Left hindlimb (tissue), 1 donor: ENCODE measurements around the gene PLCL1.

Source experiments
- DNase-seq: peaks from one replicate; pipeline ENCODE4 v3.0.0-alpha.2; 2018

Gene PLCL1

DNA sequence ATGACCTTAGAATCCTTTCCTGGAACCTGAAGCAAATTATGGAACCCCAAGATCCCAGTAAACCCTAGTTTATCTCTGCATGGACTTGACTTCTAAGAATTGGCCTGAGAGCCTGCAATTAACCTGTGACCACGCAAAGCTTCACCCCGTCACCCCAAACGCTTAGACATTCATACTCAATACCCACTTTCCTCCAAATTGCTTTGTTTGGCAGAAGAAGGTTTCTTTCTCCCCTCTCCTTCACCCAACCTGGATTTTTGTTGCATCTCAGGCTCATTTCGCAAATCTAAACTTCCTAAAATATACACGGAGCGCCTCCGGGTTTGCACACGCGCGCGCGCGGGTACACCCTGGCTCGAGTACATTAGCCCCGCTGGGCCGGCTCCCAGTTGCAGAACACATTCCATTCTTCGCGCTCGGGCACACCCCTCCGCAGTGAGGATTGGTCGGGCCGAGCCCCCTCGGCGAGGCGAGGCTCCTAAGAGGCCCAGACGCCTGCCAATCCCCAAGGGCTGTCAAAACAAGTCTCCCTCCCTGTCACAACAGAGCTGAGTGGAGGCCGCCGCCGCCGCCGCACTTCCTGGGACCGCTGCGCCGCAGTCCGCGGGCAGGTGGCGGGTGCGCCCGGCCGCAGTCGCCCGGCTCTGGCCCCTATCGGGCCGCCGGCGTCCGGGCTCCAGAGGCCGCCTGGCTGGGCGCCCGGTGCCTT is at the start of gene PLCL1:
TSS of gene PLCL1 (plus strand) at position 545 of the 709 bp plus-strand sequence.
- peak; percentile 91 for DNase-seq

DNA sequence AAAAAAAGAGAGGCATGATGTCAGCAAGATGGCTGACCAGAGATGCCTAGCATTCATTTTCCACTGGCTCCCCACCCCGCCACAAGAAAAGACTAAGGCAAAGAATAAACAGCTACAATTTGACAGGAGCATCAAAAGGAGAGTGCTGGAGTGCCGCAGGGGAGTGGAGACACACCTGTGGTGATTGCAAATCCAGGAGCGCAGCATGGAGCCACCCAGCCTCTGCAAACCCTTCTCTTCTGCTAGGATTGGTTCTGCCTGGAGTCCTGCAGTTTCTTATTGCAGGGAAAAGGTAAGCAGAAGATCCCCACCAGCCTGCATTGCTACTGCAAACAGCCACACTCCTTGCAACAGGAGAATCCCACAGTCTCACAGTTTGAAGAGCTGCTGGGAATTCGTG is 45.4 kb upstream of the PLCL1 start:
- no peak for DNase-seq

DNA sequence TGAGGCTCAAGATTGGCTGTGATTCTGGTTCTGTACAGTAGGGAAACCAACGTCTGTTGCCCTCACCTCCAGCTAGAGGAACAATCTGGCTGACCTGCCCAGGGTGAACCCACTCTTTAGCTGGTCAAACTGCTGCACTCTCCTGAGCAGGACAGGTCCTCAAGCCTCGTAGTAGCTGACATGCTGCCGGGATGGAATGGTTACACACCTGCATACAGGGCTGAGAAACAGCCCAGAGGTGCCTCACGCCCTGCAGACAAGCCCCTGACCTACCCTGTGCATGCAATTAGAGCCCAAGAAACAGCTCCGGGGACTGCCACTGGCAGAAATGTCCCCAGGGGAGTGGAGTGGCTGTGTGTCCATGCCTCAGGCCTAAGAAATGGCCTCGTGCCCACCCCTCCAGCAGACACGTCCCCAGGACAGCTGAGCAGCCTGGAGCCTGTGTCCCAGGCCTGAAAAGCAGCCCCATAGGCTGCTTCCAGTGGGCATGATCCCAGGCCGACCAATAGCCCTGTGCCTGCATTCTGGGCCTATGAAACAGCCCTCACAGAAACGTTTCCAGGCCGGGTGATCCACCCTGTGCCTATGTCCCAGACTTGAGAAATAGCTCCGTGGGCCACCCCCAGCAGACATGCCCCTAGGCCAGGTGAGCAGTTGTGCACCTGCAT is 44.6 kb upstream of the PLCL1 start:
- DNase-seq = no peak

DNA sequence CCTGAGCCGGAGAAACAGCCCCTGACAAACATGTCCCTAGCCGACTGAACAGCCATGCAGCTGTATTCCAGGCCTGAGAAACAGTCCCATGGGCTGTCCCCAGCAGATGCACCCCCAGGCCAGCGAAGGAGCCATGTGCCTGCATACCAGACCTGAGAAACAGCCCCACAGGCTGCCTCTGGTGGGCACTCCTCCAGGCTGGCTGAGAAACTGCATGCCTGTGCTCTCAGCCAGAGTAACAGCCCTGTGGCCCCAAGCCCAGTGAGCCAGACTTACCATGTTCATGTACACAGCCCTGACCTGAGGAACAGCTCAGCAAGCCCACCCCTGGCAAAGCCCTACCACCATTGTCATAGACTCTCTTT is 44.1 kb upstream of the PLCL1 start:
- no peak for DNase-seq

DNA sequence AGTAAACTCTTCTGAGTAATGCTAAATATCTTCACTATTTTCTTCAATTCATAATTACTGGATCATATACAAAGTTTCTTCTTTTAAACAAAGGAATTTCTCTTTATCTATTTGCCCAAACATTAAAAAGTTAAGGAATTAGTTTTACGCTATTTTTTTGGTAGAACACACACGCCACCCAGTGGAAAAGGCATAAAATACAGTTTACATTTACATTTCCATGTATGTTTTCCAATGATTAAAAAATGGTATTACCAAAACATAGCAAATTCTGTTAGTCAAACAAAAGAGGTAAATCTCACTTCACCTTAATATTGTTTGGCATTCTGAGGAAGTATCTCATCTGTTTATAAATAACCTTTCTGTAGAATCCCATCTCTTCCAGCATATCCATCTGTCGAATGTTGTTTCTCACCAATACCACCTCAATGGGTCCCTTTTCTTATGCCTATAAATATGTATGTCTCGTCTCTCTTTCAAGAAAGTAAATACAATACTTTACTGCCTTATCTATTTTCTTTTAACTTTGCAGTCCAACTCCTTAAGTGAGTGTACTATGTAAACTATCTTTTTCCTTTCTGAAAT is 26.5 kb upstream of the PLCL1 start:
- DNase-seq = no peak

DNA sequence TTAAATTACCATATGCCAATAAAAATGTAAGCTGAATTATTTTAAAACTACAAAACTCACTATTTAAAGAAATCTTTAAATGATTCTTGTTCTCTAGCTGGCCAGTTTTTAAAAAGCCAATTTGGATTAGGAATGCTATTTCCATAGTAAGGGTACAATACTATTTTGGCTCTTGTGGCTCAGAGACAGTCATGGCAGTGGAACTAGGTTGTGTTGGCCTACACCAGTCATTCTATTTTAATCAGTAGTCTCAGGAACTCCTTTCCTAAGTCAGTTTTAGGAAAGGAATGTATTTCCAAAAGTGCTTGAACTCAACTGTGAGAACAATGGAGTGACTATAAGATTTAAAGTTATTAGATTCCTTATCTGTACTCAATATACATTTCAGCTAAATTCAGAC is 25.1 kb upstream of the PLCL1 start:
- DNase-seq = no peak

DNA sequence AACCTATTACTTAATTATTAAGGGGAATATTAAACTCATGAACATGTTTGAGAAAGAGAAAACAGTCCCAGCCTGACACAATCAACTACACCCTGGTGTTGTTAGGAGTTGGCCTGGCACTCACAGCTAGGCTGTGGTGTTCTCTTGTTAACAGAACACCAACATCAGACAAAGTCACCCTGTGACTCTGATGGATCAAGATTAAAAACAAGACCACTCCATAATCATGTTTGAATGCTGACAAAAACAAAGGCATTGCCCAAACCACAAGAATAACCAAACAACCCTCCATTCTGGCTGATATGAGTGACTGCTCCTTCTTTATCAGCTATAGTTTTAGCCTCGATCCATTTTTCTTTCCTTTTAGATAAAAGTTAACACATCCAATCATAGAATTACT is 22.3 kb upstream of the PLCL1 start:
- no peak for DNase-seq

DNA sequence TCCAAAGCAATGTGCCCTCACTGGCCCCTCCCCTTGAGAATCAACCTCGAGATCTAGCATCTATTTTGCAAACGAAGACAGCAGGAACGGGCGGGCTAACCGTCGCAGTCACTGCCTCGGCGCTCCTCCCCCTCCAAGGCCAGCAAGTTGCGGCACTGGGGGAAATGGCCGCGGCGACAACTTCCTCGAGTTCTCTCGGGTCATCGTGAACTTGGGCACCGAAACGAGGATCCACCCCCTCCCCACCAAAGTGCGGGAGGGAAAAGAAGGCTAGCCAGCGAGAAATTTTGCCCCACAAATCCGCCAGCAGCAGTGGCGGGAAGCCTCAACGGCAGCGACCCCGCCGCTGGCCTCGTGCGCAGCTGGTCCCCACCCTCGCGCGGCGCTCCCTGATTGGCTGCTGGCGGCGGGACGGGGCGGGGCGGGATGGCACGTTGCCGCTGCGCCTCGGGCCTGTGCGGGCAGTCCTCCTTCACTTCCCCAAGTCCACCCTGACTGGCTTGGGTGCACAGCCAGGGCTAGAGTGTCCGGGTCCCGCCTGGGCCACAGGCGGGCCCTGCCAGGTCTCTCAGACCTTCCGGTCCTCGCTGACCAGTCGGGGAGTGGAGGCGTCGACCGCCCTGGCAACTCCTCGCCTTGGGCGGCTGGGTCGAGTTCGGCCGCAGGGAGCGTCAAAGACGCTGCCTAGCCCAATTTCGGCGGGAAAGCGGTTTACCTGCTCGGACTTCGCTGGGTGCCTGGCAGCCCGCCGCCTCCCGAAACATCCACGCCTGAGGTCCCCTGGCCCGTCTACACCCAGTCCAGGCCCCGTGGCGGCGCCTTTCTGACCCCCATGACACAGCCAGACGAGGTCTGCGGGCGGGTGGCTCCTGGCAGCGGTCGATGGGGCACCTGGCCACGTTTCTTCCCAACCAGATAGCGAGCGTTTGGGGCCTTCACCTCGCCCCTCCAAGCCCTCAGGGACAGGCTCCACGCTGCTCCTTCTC is 19.1 kb upstream of the PLCL1 start, which contains the start of gene BOLL:
TSS of gene BOLL (minus strand) at position 364 of the 986 bp plus-strand sequence. CDS start 3,469 bp downstream, outside the sequence.
- DNase-seq = peak; percentile 26

DNA sequence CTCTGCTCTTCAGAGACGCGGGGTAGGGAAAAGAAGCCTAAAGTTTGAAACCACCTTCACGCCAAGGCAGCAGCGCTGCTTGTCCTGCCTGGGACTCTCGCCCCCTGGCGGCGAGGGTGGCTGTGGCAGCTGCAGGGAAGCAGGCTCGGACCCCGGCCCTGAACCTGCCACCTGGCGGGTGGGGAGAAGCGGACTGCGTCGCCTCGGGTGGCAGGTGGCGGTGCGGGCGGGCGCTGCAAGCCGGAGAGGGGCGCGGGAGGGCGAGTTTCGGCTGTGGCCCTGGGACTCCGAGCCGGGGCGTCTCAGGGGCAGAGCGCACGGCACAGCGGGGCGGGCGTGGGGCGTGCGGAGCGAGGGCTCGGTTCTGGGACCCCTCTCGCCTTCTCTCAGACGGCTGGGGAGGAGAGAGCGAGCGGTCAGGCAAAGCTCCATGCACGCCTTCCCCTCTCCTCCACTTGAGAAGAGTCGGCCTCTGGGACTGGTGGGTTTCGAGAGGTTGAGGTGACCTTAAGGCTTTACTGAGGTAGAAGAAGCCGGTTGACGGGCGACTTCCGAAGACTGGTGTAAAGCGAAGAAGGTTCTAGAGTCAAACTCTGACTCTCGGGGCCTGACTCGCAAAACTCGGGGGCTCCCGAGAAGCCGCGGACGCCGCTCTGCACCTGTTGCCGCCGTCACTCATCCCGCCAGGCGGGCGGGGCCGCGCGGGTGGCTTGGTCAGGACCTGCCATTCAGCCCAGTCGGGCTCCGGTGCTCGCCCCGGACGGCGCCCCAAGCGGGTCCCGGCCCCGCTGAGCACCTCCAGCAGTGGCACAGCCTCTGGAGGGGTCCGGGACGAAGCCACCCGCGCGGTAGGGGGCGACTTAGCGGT is 18.1 kb upstream of the PLCL1 start:
- peak; percentile 40 for DNase-seq

DNA sequence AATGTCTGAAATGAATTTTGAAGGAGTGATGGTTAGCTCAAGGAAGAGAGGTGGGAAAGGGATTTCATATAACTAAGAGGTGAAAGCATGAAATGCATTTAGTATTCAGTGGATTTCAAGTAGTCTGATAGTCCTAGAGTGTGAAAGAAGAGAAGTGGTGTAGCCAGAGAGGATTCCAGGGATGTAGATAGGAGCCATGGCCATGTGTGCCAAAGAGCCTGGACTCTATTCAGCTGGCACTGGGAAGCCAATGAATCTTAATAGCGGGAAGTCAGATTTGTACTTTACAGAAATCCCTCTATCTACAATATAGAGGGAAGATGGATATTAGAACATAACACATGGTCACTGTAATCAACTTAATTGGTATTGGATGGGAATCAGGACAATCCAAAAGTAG is 10.9 kb upstream of the PLCL1 start:
- no peak for DNase-seq

DNA sequence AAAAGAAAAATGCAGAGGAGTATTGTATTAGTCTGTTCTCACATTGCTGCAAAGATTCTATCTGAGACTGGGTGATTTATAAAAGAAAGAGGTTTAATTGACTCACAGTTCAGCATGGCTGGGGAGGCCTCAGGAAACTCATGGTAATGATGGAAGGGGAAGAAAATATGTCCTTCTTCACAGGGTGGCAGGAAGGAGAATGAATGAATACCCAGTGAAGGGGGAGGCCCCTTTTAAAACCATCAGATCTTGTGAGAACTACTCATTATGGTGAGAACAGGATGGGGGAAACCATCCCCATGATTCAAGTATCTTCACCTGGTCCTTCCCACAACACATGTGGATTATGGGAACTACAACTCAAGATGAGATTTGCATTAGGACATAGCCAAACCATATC is 9.1 kb upstream of the PLCL1 start:
- DNase-seq = no peak

DNA sequence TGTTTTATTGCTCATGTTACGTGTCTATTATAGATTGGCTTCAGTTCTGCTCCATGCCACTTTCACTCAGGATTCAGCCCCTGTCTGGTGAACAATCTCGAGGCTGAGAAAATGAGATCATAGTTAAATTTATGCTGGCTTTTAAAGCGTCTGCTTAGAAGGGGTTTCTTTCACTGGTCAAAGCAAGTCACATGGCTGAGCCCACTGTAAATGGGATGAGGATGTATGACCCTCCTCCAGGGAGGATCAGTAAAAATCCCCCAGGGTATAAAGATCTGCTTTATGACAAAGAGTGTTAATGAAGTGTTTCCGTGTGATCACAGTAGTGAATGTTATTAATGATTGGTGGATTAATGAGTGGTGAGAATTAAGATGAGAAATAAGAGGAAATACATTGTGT is 6.2 kb upstream of the PLCL1 start:
- DNase-seq = no peak

DNA sequence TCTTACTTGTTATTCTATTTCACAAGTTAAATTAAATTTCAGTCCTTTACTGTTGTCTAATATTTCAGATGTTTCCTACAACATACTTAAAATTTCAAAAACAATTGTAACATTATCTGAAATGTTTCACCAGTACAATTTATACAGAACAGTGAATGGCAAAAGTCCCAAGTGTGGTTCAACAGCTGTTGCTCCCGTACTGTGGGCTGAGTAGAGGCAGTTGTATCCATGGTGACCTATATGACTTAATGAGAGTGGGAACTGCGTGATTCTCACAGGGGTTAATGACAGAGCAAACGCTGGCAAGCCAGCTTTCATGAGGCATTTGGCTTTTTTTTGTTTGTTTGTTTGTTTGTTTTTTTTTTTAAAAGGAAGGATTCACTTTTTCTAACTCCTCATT is 5.3 kb upstream of the PLCL1 start:
- DNase-seq = no peak

DNA sequence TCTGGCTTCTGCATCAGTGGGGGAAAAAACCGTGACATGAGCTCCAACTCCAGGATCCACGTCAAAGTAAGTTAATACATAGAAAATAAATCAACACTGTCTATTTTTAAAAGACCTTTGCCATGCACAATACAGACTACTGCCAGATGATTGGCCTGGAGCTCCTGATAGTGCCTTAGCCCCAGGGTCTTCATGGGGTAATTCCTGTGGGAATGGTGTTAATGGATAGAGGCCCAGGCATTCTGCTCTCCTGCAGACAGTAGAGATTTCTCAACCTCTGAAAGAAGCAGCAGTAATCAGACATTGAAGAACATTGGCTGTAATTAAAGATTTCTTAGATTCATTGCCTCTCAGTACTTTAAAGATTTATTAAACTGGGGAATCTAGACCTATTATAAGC is 4.3 kb upstream of the PLCL1 start:
- no peak for DNase-seq

DNA sequence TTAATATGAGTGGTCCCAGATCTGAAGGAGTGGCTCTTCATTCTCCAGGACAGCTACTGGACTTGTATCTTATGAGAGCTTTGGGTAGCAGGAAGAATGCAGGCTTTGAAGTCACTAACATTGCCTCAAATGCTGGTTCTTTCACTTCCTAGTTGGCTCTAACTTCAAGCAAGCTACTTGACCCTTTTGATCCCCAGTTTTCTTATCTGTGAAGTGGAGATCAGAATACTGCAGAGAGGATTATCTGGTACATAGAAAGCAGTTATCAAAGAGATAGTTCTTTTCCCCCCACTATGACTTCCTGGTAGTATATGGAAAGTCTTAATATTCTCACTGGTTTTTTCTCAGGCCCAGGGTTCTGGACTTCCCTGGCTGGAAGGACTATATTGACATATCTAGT is 3.4 kb upstream of the PLCL1 start:
- no peak for DNase-seq

DNA sequence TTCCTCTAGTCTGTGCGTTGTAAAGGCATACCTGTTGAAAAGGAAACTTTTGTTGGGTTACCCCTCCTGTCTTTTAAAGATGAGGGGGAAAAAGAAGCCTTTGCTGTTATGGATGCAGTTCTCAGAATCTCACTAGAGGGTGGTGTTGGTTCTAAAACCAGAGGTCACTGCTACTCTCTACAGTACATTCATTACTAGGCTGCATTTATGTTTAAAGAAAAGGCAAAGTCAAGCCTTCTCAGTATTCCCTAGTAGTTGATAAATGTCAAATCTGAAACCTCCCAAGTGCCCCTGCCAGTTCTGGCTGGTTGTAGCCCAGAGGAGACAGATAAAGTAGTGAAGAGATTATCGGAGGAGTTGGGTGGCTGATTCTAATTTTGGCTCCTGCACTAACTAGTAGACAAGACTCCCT is 1.4 kb upstream of the PLCL1 start:
- no peak for DNase-seq

DNA sequence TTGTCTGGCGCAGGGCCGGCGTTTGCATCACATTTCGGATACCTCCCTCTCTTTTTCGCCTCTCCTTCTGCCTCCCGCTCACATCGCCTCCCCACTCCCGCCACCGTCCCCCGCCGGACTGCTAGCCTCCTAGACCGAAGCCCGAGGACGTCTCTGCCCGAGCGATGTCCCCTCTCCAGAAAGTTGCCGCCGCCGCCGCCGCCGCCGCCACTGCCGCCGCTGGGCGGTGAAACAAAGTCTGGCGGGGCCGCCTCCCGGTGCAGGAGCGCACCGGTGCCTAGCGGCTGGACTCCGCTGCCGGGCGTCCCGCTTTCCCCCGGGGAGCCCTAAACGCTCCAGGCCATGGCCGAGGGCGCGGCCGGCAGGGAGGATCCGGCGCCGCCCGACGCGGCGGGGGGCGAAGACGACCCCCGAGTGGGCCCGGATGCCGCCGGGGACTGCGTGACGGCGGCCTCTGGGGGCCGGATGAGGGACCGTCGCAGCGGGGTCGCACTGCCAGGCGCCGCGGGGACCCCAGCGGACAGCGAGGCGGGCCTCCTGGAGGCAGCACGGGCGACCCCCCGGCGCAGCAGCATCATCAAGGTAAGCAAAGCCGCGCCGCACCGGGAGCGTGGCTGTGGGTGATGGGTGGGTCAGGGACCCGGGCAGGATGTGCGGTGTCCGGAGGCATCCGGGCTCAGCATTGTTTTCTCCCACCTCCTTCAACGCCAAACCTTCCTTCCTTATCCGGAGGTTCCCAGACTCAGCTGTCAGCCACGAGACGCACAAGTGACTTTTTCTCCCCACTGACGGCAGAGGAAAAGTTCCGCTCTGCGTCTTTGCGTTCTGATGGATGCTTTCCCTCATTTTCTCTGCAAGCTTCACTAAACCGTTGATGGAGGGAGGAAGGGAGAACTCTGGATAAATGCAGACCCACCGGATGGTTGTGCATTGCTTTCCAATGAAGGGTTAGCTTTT is 643 bp downstream of the PLCL1 start:
- peak; percentile 53 for DNase-seq

DNA sequence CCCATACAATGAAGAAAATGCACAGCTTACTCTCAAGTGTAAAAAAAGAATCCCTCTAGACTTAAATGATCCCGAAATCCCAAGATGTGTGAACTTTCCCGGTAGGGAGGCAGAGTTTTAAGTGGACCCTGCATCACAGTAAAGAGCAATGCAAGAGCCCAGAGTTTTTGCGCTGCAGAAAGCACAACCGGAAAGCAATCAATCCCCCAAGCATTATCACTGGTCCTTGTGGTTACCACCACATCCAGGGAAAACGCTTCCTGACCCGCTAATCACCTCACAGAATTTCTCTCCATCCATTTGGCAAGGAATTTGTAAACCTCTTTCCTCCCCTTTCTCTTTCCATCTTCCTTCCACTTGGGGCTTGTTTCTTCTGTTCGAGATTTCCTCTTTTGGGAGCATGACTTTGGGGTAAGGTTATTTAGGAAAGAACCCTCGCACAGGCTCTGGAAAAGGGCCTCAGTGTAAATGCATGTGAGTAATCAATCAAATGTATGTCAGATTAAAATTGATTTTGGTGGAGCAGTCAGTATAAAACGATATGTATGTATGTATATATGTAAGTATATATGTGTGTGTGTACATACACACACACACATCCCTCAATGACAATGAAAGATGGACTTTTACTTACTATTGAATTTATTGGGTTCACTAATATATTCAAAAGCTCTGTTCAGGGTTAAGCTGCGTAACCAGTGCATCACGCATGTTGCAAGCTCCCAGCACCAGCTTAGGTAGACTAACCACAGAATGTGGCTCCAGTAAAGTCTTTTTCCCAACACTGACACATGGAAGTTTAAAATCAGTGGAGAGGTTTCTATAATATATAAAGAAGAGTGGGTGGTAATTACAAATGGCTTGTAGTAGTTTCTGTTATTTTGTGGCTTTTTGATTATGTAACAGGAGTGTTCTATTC is 1.6 kb downstream of the PLCL1 start:
- DNase-seq = no peak

DNA sequence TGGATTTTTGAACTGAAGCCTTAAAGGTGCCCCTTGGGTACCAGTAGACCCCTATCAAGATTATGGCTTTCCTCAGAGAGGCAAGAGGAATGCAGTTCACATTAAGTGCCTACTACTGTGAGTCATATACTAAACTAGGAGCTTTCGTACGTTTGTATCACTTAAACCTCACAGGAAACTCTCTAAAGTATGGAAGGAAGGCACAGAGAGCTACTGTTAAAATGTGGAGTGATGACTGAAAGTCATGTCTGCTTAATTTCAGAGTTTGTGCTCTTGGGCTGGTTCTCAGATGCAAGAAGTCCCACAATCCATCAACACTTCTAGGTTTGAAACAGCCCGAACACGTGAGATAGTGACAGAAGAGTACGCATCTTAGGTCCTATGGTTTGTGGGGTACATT is 4.7 kb downstream of the PLCL1 start:
- no peak for DNase-seq

DNA sequence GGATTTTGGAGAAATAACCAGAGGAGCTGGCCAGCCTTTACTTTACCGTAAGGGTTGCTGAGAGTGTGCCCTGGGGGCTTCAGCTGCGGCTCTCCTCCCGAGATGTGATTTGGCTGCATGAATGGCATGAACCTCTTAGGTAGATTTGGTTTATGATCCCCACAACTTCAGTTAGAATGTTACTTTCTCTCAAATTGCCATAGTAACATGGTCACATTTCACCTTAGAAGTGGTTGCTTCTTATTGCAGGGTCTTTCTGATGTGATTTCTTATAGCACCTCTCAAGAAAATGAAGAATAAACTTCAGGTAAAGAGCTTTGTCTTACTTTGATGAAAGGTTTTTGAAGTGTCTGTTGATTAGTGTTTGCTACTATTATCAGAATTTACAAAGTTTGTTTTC is 5.6 kb downstream of the PLCL1 start:
- DNase-seq = no peak
